ENCODE measurements around the gene NPAS4. TPM values are rescaled to one million over a fixed set of nuclear protein-coding genes. Genes with fewer than 3 reads are reported as not detected.
A peak's percentile ranks its signal among the peaks of the same experiment; 100 is the strongest.

The NPAS4 gene
- total and polyA plus RNA-seq, 2 of the 13 experiments (the other 11 are each of a cell fraction or from before 2014, with no cell fraction given), result not detected

DNA sequence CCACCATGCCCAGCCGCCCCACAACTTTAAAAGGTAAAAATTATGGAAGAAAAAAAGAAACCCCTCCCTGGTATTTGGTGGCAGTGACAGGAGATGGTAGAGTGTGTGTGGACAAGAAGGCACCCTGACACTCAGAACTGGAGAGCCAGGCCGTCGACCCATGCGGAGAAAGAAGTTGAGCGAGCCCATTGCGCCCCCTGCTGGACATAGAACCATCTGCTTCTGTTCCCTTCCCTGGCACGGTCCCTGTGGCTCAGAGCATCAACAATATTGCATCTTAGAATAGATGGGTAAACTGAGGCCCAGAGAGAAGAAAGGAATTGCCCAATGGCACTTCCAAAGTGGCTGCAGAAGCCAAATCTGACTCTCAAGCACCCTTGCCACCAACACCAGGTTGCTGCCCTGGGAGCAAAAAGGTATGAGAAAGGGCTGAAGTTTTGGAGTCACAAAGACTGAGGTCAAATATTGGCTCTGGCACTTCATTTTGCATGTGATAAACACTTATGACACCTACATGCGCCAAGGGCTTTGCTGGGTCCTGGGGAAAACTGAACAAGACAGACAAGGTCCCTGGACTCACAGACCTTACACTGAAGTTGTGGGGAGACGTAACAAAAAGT lies 9.3 kb downstream of the NPAS4 start:
- no TSS peak for BruUV-seq (replicated peaks)
- Histone ChIP-seq H3K79me2 (ENCODE audit: insufficient read depth, low read length) (no peaks in the 10 kb centered on the region), H3K4me1 (ENCODE audit: insufficient read depth, low read length) (no peaks in the 10 kb centered on the region), H3K9me3 (ENCODE audit: low read length) (no peaks in the 10 kb centered on the region), H2AFZ (ENCODE audit: low read length) (no peak overlapping the region), H3K36me3 (replicated peaks in 1 of 2; ENCODE audit: control insufficient read depth in 1 of 2, insufficient read depth in 2 of 2, low read length in 2 of 2) (peaks cover 2 to 3% of the 10 kb centered on the region in 2 experiments; a peak in 2 of 5 replicates), H3K9ac (ENCODE audit: insufficient read depth, low read depth, low read length) (no peak overlapping the region), H3K27ac (ENCODE audit: extremely low read length, insufficient read depth, low read length) (no peak overlapping the region), H3K4me2 (ENCODE audit: low read depth, low read length) (no peak overlapping the region), H3K27me3 (ENCODE audit: control insufficient read depth in 1 of 2, insufficient read depth in 2 of 2, low read length in 2 of 2) (no peaks in the 10 kb centered on the region), H3K4me3 (replicated peaks in 1 of 3; ENCODE audit: insufficient read depth in 1 of 3, low read depth in 2 of 3, low read length in 3 of 3) (no peak overlapping the region), H4K20me1 (ENCODE audit: insufficient read depth, low read length) (no peaks in the 10 kb centered on the region)
- ChIA-PET CTCF (ENCODE audit: low intra/inter-chr PET ratio, low total read pairs) (interaction anchor here (0.6 to 1.6 kb wide), 5 partner anchors 8 to 404 kb away, joined by 3 to 54 read pairs (median 3); no protein-coding TSS in a partner anchor), POLR2A (interaction anchor here (1.1 to 1.3 kb wide), 2 partner anchors 9 kb away, joined by 3 read pairs; partner anchors contain the start of gene MRPL11)
- TF ChIP-seq STAG1 (CRISPR knock-in tag; IDR thresholded peaks at IDR 0.05) (peak; percentile 77), TGIF2 (CRISPR knock-in tag; IDR thresholded peaks at IDR 0.05) (no peak), XRCC5 (optimal IDR thresholded peaks at IDR 0.05; ENCODE audit: low read length) (peak; percentile 39), ZNF335 (CRISPR knock-in tag; IDR thresholded peaks at IDR 0.05) (peak; percentile 68; the same call in 1 of the 2 replicates), SMC3 (IDR thresholded peaks at IDR 0.05; ENCODE audit: low read length) (peak; percentile 67), SAFB2 (CRISPR knock-in tag; IDR thresholded peaks at IDR 0.05; ENCODE audit: borderline replicate concordance, low read depth) (no peak), RAD21 (CRISPR knock-in tag; IDR thresholded peaks at IDR 0.05) (peak; percentile 61; the same call in 1 of the 2 replicates), MIER2 (CRISPR knock-in tag; IDR thresholded peaks at IDR 0.05) (peak; percentile 77), THAP11 (CRISPR knock-in tag; IDR thresholded peaks at IDR 0.05) (0 out of 2 replicates have a peak, but pooled peaks have one; percentile 19), HMGA1 (CRISPR knock-in tag; conservative IDR thresholded peaks at IDR 0.05) (no peak), SALL1 (CRISPR knock-in tag; IDR thresholded peaks at IDR 0.05) (peak; percentile 14; the same call in 1 of the 2 replicates), E2F1 (CRISPR knock-in tag; IDR thresholded peaks at IDR 0.05) (no peak), ZBTB38 (CRISPR knock-in tag; IDR thresholded peaks at IDR 0.05) (0 out of 2 replicates have a peak, but pooled peaks have one; percentile 27), REST (IDR thresholded peaks at IDR 0.05; ENCODE audit: borderline replicate concordance in 1 of 2, low read depth in 1 of 2, low read length in 2 of 2) (peak in 1 of 2 experiments; percentile 46; a peak in 2 of 4 replicates), ZSCAN22 (CRISPR knock-in tag; IDR thresholded peaks at IDR 0.05) (no peak)
- TF ChIP-seq, protein P1, sequence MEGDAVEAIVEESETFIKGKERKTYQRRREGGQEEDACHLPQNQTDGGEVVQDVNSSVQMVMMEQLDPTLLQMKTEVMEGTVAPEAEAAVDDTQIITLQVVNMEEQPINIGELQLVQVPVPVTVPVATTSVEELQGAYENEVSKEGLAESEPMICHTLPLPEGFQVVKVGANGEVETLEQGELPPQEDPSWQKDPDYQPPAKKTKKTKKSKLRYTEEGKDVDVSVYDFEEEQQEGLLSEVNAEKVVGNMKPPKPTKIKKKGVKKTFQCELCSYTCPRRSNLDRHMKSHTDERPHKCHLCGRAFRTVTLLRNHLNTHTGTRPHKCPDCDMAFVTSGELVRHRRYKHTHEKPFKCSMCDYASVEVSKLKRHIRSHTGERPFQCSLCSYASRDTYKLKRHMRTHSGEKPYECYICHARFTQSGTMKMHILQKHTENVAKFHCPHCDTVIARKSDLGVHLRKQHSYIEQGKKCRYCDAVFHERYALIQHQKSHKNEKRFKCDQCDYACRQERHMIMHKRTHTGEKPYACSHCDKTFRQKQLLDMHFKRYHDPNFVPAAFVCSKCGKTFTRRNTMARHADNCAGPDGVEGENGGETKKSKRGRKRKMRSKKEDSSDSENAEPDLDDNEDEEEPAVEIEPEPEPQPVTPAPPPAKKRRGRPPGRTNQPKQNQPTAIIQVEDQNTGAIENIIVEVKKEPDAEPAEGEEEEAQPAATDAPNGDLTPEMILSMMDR (CRISPR knock-in tag; IDR thresholded peaks at IDR 0.05), result peak; percentile 87
- in situ Hi-C loops (cut with HindIII; ENCODE audit: extremely low pct_ligation_motif_present, low pct_unique_long_range_greater_than_20kb), result no loop called here
- ATAC-seq (peak; percentile 89), FAIRE-seq (peak; percentile 83), DNase-seq (ENCODE audit: low spot score) (peak; percentile 46)
- 48% methylated on average over 9 of the region's 9 CpGs for WGBS (ENCODE audit: low lambda C conversion rate)
- intact Hi-C loops (cut with micrococcal nuclease; ENCODE audit: unreplicated experiment), result loop anchor here (1.0 kb wide), 1 partner anchor 22 kb away; no protein-coding TSS in a partner anchor

Data from HepG2 (cell line).